Large intestine (tissue), 3 donors: ENCODE data around the gene PPARGC1A. TPM values are rescaled to one million over a fixed set of nuclear protein-coding genes. Genes with fewer than 3 reads are reported as not detected.

ENCODE experiments used
- DNase-seq, 2 donors: peaks; one replicate each; pipeline versions ENCODE4 v3.0.0 to v3.0.0-alpha.2; 2013
- H3K27ac ChIP-seq: one replicate; pipeline ENCODE4 v1.5.1; 2013; ENCODE audit warnings: low read length
- H3K27me3 ChIP-seq: 2 replicates; pipeline ENCODE4 v1.6.1; 2013; ENCODE audit warnings: low read length; ENCODE audit not compliant: control insufficient read depth, insufficient read depth
- H3K36me3 ChIP-seq: 2 replicates; pipeline ENCODE4 v1.6.1; 2013; ENCODE audit warnings: low read length; ENCODE audit not compliant: control insufficient read depth, insufficient read depth
- H3K4me1 ChIP-seq: one replicate; pipeline ENCODE4 v1.6.1; 2013; ENCODE audit warnings: low read length; ENCODE audit not compliant: control insufficient read depth, insufficient read depth
- H3K4me3 ChIP-seq: one replicate; pipeline ENCODE4 v1.5.1; 2013; ENCODE audit warnings: low read length
- H3K9me3 ChIP-seq: one replicate; pipeline ENCODE4 v1.6.1; 2013; ENCODE audit warnings: mild to moderate bottlenecking, low read depth, low read length, moderate library complexity; ENCODE audit not compliant: control insufficient read depth
- WGBS: methylation state at CpG from one replicate; pipeline ENCODE4 v1.1.5; 2013; ENCODE audit warnings: low lambda C conversion rate; ENCODE audit not compliant: insufficient coverage; 5-methylcytosine and 5-hydroxymethylcytosine counted together
- polyA plus RNA-seq: library from polyadenylated mRNA; unstranded; fragments of 120-200 nt; gene quantifications from one replicate; pipeline ENCODE4 v1.2.1, GENCODE V29; 2013

The PPARGC1A gene
- polyA plus RNA-seq, 1 donor = 3.2 TPM

GRCh38 chr4:23779422-23779821 lies 110.4 kb downstream of the PPARGC1A start:
- no peaks in the 10 kb centered on the region for H3K27me3 ChIP-seq
- peaks cover 2% of the 10 kb centered on the region for H3K9me3 ChIP-seq
- no peak overlapping the region for H3K27ac ChIP-seq
- no peaks in the 10 kb centered on the region for H3K36me3 ChIP-seq
- no peaks in the 10 kb centered on the region for H3K4me1 ChIP-seq
- no peak overlapping the region for H3K4me3 ChIP-seq
- WGBS = 79% methylated on average over 2 of the region's 6 CpGs
- no peak for DNase-seq

- Histone ChIP-seq H3K4me3 (no peak overlapping the region), H3K27ac (no peak overlapping the region), H3K36me3 (no peaks in the 10 kb centered on the region), H3K9me3 (no peaks in the 10 kb centered on the region), H3K27me3 (no peaks in the 10 kb centered on the region), H3K4me1 (no peaks in the 10 kb centered on the region)
- DNase-seq = peak; percentile 3 to 22
Observed at GRCh38 chr4:23775694-23776093, 114.2 kb downstream of the PPARGC1A start.

- Histone ChIP-seq H3K27ac (no peak overlapping the region), H3K4me3 (no peak overlapping the region), H3K27me3 (no peaks in the 10 kb centered on the region), H3K9me3 (no peaks in the 10 kb centered on the region), H3K36me3 (no peaks in the 10 kb centered on the region), H3K4me1 (no peaks in the 10 kb centered on the region)
- no peak for DNase-seq
- WGBS = 81% methylated on average over 5 of the region's 5 CpGs
Observed at GRCh38 chr4:23774909-23775308, 114.9 kb downstream of the PPARGC1A start.

GRCh38 chr4:23773884-23774636 lies 115.8 kb downstream of the PPARGC1A start:
- H3K27ac ChIP-seq = no peak overlapping the region
- no peaks in the 10 kb centered on the region for H3K4me1 ChIP-seq
- H3K36me3 ChIP-seq = no peaks in the 10 kb centered on the region
- H3K4me3 ChIP-seq = no peak overlapping the region
- DNase-seq = no peak
- H3K27me3 ChIP-seq = no peaks in the 10 kb centered on the region
- WGBS = 60% methylated on average over 2 of the region's 2 CpGs
- no peaks in the 10 kb centered on the region for H3K9me3 ChIP-seq

- Histone ChIP-seq H3K9me3 (no peaks in the 10 kb centered on the region), H3K27me3 (no peaks in the 10 kb centered on the region), H3K4me3 (no peak overlapping the region), H3K36me3 (no peaks in the 10 kb centered on the region), H3K4me1 (peaks cover 4% of the 10 kb centered on the region), H3K27ac (no peak overlapping the region)
- no CpG with 5 or more reads among the region's 1 CpG for WGBS
- no peak for DNase-seq
Observed at GRCh38 chr4:23770011-23770410, 119.8 kb downstream of the PPARGC1A start.

- peaks cover 4% of the 10 kb centered on the region for H3K4me1 ChIP-seq
- no peak for DNase-seq
- H3K4me3 ChIP-seq = no peak overlapping the region
- no peaks in the 10 kb centered on the region for H3K27me3 ChIP-seq
- no peaks in the 10 kb centered on the region for H3K9me3 ChIP-seq
- H3K27ac ChIP-seq = no peak overlapping the region
- H3K36me3 ChIP-seq = no peaks in the 10 kb centered on the region
Observed at GRCh38 chr4:23769406-23769805, 120.4 kb downstream of the PPARGC1A start.

GRCh38 chr4:23768541-23768940 lies 121.3 kb downstream of the PPARGC1A start:
- Histone ChIP-seq H3K36me3 (no peaks in the 10 kb centered on the region), H3K27me3 (no peaks in the 10 kb centered on the region), H3K9me3 (no peaks in the 10 kb centered on the region), H3K27ac (no peak overlapping the region), H3K4me1 (peaks cover 7% of the 10 kb centered on the region), H3K4me3 (no peak overlapping the region)
- WGBS = no CpG with 5 or more reads among the region's 1 CpG
- DNase-seq = no peak

GRCh38 chr4:23766344-23766743 lies 123.5 kb downstream of the PPARGC1A start:
- H3K27ac ChIP-seq = no peak overlapping the region
- no peak for DNase-seq

GRCh38 chr4:23763559-23763958 lies 126.3 kb downstream of the PPARGC1A start:
- H3K36me3 ChIP-seq = no peaks in the 10 kb centered on the region
- no peak overlapping the region for H3K4me3 ChIP-seq
- H3K9me3 ChIP-seq = no peaks in the 10 kb centered on the region
- no CpG with 5 or more reads among the region's 3 CpGs for WGBS
- no peaks in the 10 kb centered on the region for H3K27me3 ChIP-seq
- DNase-seq = peak; percentile 9 to 30
- no peak overlapping the region for H3K27ac ChIP-seq
- peaks cover 10% of the 10 kb centered on the region for H3K4me1 ChIP-seq

More at GRCh38 chr4:23766344-23766743, 123.5 kb downstream of the PPARGC1A start:
- Histone ChIP-seq H3K27me3 (no peaks in the 10 kb centered on the region), H3K9me3 (no peaks in the 10 kb centered on the region), H3K4me3 (no peak overlapping the region), H3K4me1 (peaks cover 8% of the 10 kb centered on the region), H3K36me3 (no peaks in the 10 kb centered on the region)
- WGBS = 51% methylated on average over 2 of the region's 2 CpGs

GRCh38 chr4:23762551-23762950 lies 127.3 kb downstream of the PPARGC1A start:
- H3K4me3 ChIP-seq = no peak overlapping the region
- H3K27me3 ChIP-seq = no peaks in the 10 kb centered on the region
- H3K36me3 ChIP-seq = no peaks in the 10 kb centered on the region
- WGBS = no CpG with 5 or more reads among the region's 2 CpGs
- H3K27ac ChIP-seq = no peak overlapping the region
- DNase-seq = no peak
- no peaks in the 10 kb centered on the region for H3K9me3 ChIP-seq
- peaks cover 10% of the 10 kb centered on the region for H3K4me1 ChIP-seq

- no peaks in the 10 kb centered on the region for H3K27me3 ChIP-seq
Observed at GRCh38 chr4:23759066-23759465, 130.8 kb downstream of the PPARGC1A start.

More at GRCh38 chr4:23759066-23759465, 130.8 kb downstream of the PPARGC1A start:
- no peak overlapping the region for H3K27ac ChIP-seq
- DNase-seq = no peak
- H3K9me3 ChIP-seq = no peaks in the 10 kb centered on the region
- WGBS = 75% methylated on average over 1 of the region's 2 CpGs
- H3K4me1 ChIP-seq = peaks cover 10% of the 10 kb centered on the region
- H3K4me3 ChIP-seq = no peak overlapping the region
- H3K36me3 ChIP-seq = no peaks in the 10 kb centered on the region
